ENCODE data around the gene MEIS3.
"Not testable (repeated sequence)": the region's sequence is repeated elsewhere in the genome, so short reads cannot be mapped to it uniquely, and the experiment has no call there.

MEIS3 gene

DNA sequence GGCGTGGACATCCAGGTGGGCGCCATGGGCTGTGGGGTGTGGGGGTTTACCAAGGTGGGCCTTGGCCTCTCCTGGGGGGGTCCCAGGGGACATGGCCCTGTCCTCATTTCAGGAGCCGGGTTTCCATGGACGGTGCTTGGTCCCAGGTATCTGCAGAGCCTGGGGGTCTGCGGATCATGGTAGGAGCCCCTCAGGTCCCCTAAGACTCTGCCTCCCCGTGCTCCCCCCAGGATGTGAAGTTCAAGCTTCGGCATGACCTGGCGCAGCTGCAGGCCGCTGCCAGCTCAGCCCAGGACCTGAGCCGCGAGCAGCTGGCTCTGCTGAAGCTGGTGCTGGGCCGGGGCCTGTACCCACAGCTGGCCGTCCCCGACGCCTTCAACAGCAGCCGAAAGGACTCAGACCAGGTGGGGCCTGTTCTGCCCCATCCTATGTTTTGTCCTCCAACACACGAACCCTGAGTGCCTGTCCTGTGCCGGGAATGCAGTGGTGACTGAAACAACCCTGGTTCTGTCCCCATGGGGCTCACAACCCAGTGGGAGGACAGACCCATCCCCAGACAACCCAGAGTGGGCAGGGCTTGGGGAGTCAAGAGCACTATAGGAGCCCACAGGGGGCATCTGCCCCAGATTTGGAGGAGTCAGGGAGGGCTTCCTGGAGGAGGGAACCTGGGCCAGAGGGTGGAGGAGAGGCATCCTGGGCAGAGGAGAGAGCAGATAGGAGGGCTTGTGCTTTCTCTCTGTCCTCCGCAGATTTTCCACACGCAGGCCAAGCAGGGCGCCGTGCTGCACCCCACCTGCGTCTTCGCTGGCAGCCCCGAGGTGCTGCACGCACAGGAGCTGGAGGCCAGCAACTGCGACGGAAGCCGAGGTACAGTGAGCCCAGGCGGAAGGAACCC lies 43.4 kb downstream of the MEIS3 start:
- H3K27ac Mint-ChIP-seq: no peak overlapping the region
- no peaks in the 10 kb centered on the region for H3K4me1 Mint-ChIP-seq (ENCODE audit: low read depth)
- H3K36me3 Mint-ChIP-seq (ENCODE audit: low read depth): peaks cover 12% of the 10 kb centered on the region
- H3K4me3 Mint-ChIP-seq: no peak overlapping the region
- no peaks in the 10 kb centered on the region for H3K9me3 Mint-ChIP-seq
- H3K27me3 Mint-ChIP-seq (ENCODE audit: low read depth): no peaks in the 10 kb centered on the region

DNA sequence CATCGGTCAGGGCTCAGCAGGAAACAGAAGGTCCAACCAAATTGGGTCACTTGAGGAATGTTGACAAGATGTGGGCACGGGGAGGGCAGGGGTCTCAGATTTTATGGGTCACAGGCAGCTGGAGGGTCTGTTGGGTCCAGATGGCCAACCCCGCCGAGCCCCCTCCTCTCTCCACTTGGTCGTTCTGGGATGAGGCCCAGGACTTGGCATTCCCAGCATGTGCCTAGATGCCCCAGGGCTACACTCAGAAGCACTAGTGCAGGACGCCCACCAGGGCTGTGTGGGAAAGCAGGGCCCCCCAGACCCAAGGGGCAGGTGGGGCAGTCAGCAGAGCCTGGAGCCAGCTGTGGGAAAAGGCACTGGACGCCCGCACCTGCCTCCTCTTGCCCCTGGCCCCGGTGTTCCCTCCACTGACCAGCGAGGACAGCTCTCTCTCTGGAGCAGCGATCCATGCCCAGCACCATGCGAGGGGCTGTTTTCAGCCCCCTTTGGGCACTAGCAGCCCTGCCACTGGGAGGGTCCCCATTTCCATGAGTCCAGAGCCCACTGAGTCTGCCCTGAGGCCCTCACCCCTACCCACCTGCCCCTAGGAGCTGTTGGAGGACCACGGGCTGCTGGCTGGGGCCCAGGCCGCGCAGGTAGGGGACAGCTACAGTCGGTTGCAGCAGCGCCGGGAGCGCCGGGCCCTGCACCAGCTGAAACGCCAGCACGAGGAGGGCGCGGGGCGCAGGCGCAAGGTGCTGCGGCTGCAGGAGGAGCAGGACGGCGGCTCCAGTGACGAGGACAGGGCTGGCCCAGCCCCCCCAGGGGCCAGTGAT lies 44.2 kb downstream of the MEIS3 start:
- Mint-ChIP-seq H3K36me3 (ENCODE audit: low read depth) (peaks cover 10% of the 10 kb centered on the region), H3K9me3 (no peaks in the 10 kb centered on the region), H3K27ac (no peak overlapping the region), H3K27me3 (ENCODE audit: low read depth) (no peaks in the 10 kb centered on the region), H3K4me3 (no peak overlapping the region), H3K4me1 (ENCODE audit: low read depth) (no peaks in the 10 kb centered on the region)

DNA sequence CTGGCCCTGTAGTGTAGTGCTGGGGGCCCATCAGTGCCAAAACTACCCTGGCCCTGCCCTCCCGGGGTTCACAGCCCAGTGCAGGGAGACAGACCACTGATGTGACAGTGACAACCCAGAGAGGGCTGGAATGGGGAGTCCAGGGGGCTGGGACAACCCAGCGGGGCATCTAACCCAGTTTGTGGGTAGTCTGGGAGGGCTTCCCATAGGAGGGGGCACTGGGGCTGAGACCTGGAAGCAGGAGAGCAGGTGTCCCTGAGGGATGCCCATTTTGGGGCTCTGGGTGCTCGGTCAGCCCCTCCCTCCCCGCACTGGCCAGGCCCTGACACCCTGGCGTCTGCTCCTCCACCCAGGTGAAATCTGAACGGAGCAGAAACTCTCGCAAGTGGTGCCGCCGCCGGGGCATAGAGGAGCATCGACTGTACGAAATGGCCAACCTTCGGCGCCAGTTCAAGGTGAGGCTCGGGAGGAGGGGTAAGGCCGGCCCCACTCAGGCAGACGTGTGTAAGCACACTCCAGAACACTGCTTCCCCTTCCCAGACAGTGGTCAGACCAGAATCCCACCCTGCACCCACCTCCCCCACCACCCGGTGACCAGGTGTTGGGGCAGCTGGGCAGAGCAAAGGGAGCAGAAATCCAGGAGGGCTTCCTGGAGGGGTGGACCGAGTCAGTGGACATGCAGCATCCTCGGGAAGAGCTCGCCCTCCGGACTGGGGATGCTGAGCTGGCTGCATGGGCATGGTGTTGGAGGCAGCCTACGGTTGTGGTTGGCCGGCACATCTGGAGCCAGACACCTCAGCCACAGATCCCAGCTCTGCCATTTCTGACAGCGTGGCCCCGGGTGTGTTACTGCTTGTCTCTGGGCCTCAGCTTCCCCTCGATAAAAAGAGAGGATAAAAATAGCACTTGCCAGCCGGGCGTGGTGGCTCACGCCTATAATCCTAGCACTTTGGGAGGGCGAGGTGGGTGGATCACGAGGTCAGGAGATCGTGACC lies 45.8 kb downstream of the MEIS3 start:
- H3K27ac Mint-ChIP-seq: no peak overlapping the region
- peaks cover 13% of the 10 kb centered on the region for H3K36me3 Mint-ChIP-seq (ENCODE audit: low read depth)
- H3K4me1 Mint-ChIP-seq (ENCODE audit: low read depth): no peaks in the 10 kb centered on the region
- no peak overlapping the region for H3K4me3 Mint-ChIP-seq
- H3K9me3 Mint-ChIP-seq: no peaks in the 10 kb centered on the region
- no peaks in the 10 kb centered on the region for H3K27me3 Mint-ChIP-seq (ENCODE audit: low read depth)

DNA sequence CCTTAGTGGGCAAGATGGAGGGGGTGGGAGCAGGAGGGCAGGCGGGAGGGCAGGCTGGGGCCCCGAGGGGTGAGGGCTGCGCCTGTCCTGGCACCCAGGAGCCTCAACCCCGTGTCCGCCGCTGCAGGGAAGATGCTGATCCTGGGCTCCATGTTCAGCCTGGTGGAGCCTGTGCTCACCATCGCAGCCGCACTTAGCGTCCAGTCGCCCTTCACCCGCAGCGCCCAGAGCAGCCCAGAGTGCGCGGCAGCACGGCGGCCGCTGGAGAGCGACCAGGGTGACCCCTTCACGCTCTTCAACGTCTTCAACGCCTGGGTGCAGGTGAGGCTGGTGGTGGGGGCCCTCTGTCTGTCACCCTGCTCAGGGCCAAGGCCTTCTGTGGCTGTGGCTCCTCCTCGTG lies 46.7 kb downstream of the MEIS3 start:
- Mint-ChIP-seq H3K27ac (no peak overlapping the region), H3K4me1 (ENCODE audit: low read depth) (no peaks in the 10 kb centered on the region), H3K4me3 (no peak overlapping the region), H3K27me3 (ENCODE audit: low read depth) (no peaks in the 10 kb centered on the region), H3K9me3 (no peaks in the 10 kb centered on the region), H3K36me3 (ENCODE audit: low read depth) (peaks cover 13% of the 10 kb centered on the region)

DNA sequence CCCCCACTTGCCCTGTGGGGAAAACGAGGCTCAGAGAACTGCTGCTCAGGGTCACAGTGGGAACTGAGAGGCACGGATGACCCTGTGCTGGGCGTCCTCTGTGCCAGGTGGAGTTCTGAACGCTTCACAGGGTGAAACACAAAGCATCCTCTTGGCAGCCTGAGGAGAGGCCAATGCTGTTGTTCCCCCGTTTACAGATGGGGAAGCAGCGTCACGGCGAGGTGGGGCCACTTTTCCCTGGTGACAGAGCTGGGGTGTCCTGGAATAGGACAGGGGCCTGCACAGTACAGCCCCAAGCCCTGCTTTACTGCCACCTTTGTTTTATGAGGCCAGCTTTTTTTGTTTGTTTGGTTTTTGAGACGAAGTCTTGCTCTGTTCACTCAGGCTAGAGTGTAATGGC lies 48.1 kb downstream of the MEIS3 start:
- no peaks in the 10 kb centered on the region for H3K9me3 Mint-ChIP-seq
- H3K4me3 Mint-ChIP-seq: no peak overlapping the region
- no peak overlapping the region for H3K27ac Mint-ChIP-seq
- H3K36me3 Mint-ChIP-seq (ENCODE audit: low read depth): peaks cover 13% of the 10 kb centered on the region
- H3K27me3 Mint-ChIP-seq (ENCODE audit: low read depth): no peaks in the 10 kb centered on the region
- no peaks in the 10 kb centered on the region for H3K4me1 Mint-ChIP-seq (ENCODE audit: low read depth)

DNA sequence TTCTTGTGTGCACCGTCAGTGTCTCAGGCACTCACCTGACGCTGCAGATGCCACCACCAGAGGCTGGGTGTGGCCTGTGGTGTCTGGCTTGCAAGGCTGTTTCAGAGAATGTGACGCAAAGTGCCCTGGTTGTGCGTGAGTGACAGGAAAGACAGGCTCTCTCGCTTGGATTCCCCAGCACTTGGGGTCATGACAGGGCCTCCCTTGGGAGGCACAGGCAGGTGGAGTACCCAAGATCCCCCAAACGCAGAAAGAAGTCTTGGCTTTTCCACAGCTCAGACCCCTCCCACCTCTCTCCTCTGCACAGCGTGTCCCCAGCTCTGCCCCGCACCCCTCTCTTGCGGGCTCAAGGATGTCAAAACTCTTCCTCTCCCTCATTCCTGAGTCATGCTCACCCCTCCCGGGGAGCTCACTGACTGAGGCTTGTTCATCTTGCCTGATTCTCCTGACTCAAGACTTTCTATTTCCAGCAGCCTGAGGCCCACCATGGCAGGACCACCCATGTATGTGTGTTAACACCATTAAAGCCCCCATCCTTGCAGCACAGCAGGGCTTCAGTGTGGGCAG lies 49.2 kb downstream of the MEIS3 start:
- Mint-ChIP-seq H3K9me3 (no peaks in the 10 kb centered on the region), H3K27me3 (ENCODE audit: low read depth) (no peaks in the 10 kb centered on the region), H3K27ac (no peak overlapping the region), H3K4me1 (ENCODE audit: low read depth) (no peaks in the 10 kb centered on the region), H3K36me3 (ENCODE audit: low read depth) (peaks cover 14% of the 10 kb centered on the region), H3K4me3 (no peak overlapping the region)

DNA sequence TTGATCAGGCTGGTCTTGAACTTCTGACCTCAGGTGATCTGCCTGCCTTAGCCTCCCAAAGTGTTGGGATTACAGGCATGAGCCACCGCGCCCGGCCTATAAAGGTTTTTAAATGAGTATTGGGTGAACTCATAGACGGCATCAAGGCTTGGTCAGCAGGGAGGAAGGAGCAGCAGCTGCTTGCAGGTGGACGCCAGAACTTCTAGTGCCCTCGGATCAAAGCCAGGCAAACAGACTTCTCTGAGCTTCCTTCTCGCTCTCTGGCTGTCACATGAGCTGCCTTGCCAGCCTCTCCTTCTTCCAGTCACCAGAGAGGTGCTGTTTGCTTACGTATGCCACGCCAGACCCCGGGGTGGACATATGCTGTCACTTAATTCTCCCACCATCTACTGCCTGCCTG lies 53.9 kb downstream of the MEIS3 start:
- H3K36me3 Mint-ChIP-seq (ENCODE audit: low read depth): peaks cover 16% of the 10 kb centered on the region

DNA sequence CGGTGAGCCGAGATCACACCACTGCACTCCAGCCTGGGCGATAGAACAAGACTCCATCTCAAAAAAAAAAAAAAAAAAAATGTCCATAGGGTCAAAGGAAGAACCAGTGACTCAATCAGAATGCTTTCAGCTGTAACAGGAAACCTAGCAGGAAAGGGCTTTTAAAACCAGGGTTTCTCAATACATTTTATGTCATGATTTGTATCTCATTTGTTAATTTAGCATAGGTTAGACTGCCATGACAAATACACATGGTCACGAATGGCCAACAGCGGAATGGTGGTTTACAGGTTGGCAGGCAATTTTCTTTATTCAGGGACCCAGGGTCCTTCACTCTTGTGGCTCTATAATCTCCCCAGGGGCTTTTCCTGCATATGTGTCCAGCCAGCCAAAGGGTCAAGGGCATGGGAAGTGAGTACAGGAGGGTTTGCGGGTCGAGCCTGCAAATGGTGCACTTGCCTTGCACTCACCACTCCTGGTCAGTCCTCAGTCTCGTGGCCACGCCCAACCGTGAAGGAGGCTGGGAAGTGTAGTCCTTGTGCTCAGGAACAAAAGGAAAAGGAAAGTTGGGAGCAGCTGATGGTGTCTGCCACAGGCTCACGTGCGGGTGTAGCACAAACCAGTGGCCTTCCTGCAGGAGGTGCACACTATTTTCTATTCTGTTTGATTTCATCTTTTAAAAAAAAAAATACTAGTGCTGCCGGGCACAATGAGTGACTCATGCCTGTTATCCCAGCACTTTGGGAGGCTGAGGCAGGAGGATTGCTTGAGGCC lies 55.4 kb downstream of the MEIS3 start:
- Mint-ChIP-seq H3K27me3 (ENCODE audit: low read depth) (no peaks in the 10 kb centered on the region), H3K9me3 (no peaks in the 10 kb centered on the region), H3K4me1 (ENCODE audit: low read depth) (no peaks in the 10 kb centered on the region), H3K36me3 (ENCODE audit: low read depth) (peaks cover 17% of the 10 kb centered on the region), H3K27ac (no peak overlapping the region), H3K4me3 (no peak overlapping the region)

More for the DNA sequence above, 53.9 kb downstream of the MEIS3 start:
- not testable (repeated sequence) for H3K4me1 Mint-ChIP-seq (ENCODE audit: low read depth); H3K27me3 Mint-ChIP-seq (ENCODE audit: low read depth); H3K4me3 Mint-ChIP-seq; H3K9me3 Mint-ChIP-seq; H3K27ac Mint-ChIP-seq

DNA sequence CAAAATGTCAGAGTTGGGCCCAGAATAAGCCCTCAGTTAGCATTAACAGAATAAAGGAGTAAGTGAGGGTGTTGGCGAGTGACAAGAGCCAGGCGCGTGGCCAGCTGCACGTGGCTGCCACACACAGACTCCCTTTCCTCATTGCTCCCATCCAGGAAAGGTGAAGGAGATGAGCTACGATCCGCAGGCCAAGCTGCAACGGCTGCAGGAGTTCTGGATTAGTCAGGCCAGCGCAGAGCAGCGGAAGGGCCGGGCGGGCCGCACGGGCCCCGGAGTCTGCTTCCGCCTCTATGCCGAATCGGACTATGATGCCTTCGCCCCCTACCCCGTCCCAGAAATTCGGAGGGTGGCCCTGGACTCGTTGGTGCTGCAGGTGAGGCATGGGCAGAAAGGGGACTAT lies 57.0 kb downstream of the MEIS3 start:
- no peak overlapping the region for H3K27ac Mint-ChIP-seq
- no peaks in the 10 kb centered on the region for H3K27me3 Mint-ChIP-seq (ENCODE audit: low read depth)
- H3K9me3 Mint-ChIP-seq: no peaks in the 10 kb centered on the region
- peaks cover 29% of the 10 kb centered on the region for H3K36me3 Mint-ChIP-seq (ENCODE audit: low read depth)
- no peaks in the 10 kb centered on the region for H3K4me1 Mint-ChIP-seq (ENCODE audit: low read depth)
- H3K4me3 Mint-ChIP-seq: no peak overlapping the region

DNA sequence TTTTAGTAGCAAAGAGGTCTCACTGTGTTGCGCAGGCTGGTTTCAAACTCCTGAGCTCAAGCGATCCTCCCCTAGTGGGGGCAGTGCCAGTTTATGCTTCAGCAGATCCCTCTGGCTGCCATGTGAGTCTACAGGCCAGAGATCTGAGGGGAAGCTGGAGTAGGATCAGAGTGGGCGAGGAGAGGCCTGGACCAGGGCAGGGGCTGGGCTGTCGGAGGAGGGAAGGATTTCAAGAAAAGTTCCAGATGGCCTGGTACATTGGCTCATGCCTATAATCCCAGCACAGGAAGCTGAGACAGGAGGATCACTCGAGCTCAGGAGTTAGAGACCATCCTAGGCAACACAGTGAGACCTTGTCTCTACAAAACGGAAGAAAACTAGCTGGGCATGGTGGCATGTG lies 60.4 kb downstream of the MEIS3 start:
- Mint-ChIP-seq H3K27me3 (ENCODE audit: low read depth) (no peaks in the 10 kb centered on the region), H3K36me3 (ENCODE audit: low read depth) (peaks cover 36% of the 10 kb centered on the region), H3K4me1 (ENCODE audit: low read depth) (no peaks in the 10 kb centered on the region), H3K4me3 (no peak overlapping the region), H3K9me3 (no peaks in the 10 kb centered on the region), H3K27ac (no peak overlapping the region)

DNA sequence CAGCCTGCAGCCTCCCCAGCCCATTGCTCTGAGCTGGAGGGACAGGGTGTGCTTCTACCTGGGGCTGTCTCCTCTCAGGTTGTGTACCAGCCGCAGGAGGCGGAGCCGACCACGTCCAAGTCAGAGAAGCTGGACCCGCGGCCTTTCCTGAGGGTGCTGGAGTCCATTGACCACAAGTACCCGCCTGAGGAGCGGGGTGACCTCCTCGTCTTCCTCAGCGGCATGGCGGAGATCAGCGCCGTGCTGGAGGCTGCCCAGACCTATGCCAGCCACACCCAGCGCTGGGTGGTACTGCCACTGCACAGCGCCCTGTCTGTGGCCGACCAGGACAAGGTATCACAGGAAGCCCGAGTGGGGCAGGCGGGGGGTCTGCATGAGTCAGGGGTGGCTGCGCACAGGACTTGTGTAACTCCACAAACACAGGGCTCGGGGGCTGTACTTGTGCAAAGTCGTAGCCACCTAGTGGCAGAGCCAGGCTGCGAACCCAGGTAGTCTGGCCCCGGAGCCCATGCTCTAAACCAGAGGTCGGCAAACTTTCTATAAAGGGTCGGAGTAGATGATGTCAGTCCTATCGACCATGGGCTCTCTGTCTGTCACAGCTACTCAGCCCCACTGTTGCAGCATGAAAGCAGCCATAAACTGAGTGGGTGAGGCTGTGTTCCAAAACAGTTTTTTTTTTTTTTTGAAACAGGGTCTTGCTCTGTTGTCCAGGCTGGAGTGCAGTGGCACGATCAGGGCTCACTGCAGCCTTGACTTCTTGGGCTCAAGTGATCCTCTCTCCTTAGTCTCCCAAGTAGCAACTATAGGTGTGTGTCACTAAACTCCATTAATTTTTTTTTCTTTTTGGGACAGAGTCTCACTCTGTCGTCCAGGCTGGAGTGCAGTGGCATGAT lies 61.3 kb downstream of the MEIS3 start:
- Mint-ChIP-seq H3K27me3 (ENCODE audit: low read depth) (no peaks in the 10 kb centered on the region), H3K36me3 (ENCODE audit: low read depth) (peaks cover 36% of the 10 kb centered on the region), H3K27ac (no peak overlapping the region), H3K9me3 (no peaks in the 10 kb centered on the region), H3K4me3 (no peak overlapping the region), H3K4me1 (ENCODE audit: low read depth) (no peaks in the 10 kb centered on the region)

DNA sequence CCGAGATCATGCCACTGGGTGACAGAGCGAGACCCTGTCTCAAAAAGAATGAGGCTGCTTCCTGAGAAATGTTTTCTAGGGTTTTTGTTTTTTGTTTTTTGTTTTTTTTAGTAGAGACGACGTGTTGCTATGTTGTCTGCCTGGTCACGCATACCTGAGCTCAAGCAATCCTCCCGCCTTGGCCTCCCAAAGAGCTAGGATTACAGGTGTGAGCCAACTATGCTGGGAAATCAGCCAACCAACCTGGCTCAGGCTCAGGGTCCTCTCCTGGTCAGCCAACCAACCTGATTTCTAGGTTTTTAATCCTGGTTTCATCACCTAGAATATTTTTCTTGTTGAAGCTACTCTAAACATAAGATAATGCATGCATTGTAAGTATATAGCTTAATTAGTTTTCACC lies 62.4 kb downstream of the MEIS3 start:
- no peaks in the 10 kb centered on the region for H3K4me1 Mint-ChIP-seq (ENCODE audit: low read depth)
- peaks cover 36% of the 10 kb centered on the region for H3K36me3 Mint-ChIP-seq (ENCODE audit: low read depth)
- H3K27me3 Mint-ChIP-seq (ENCODE audit: low read depth): no peaks in the 10 kb centered on the region
- H3K9me3 Mint-ChIP-seq: no peaks in the 10 kb centered on the region
- H3K4me3 Mint-ChIP-seq: no peak overlapping the region
- H3K27ac Mint-ChIP-seq: no peak overlapping the region

DNA sequence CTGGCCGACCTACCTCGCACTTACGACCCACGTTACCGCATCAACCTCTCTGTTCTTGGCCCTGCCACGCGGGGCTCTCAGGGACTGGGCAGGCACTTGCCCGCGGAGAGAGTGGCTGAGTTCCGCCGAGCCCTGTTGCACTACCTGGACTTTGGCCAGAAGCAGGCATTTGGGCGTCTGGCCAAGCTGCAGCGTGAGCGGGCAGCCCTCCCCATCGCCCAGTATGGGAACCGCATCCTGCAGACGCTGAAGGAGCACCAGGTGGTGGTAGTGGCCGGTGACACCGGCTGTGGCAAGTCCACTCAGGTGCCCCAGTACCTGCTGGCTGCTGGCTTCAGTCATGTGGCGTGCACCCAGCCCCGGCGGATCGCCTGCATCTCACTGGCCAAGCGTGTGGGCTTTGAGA lies 66.0 kb downstream of the MEIS3 start:
- Mint-ChIP-seq H3K27me3 (ENCODE audit: low read depth) (no peaks in the 10 kb centered on the region), H3K4me1 (ENCODE audit: low read depth) (peaks cover 22% of the 10 kb centered on the region), H3K9me3 (no peaks in the 10 kb centered on the region), H3K36me3 (ENCODE audit: low read depth) (peaks cover 24% of the 10 kb centered on the region), H3K4me3 (no peak overlapping the region), H3K27ac (no peak overlapping the region)
